H1 (cell line): ENCODE measurements around the gene EFCAB6. TPM values are rescaled to one million over a fixed set of nuclear protein-coding genes. Genes with fewer than 3 reads are reported as not detected.

Experiments
- CTCF ChIA-PET: fragments of 300-600 bp; sonication (Branson Sonifier 250); formaldehyde crosslinking; loops from one replicate; lab custom pipeline; 2021; ENCODE audit not compliant: partially characterized antibody; lab: Charles Lee
- POLR2A ChIA-PET: fragments of 300-600 bp; sonication (Branson Sonifier 250); formaldehyde crosslinking; loops from one replicate; lab custom pipeline; 2021; ENCODE audit warnings: inconsistent platforms; ENCODE audit not compliant: partially characterized antibody; lab: Charles Lee
- DNase-seq, 2 experiments: peaks; one replicate each; pipeline versions ENCODE4 v3.0.0 to v3.0.0-alpha.2; 2010 to 2022; ENCODE audit warnings: low spot score in 2 of 2, low read depth in 1 of 2, mixed read lengths in 1 of 2
- FAIRE-seq: peaks from 2 replicates; lab custom pipeline; 2011; peaks lifted over from hg19 to GRCh38; lab: Jason Lieb, UNC
- H2AFZ ChIP-seq: 2 replicates; pipeline ENCODE4 v1.8.1; 2012; ENCODE audit warnings: low read length, inconsistent platforms
- H2AK5ac ChIP-seq: 2 replicates; pipeline ENCODE4 v1.6.1; 2013; ENCODE audit warnings: low read depth, low read length
- H2BK120ac ChIP-seq: replicated peaks from 2 replicates; pipeline ENCODE3; 2013; ENCODE audit warnings: low read depth, low read length, inconsistent platforms
- H2BK12ac ChIP-seq: 2 replicates; pipeline ENCODE4 v1.6.1; 2013; ENCODE audit warnings: low read depth, low read length
- H2BK15ac ChIP-seq: 2 replicates; pipeline ENCODE4 v1.6.1; 2013; ENCODE audit warnings: low read length
- H2BK20ac ChIP-seq: 2 replicates; pipeline ENCODE4 v1.6.1; 2013; ENCODE audit warnings: low read length
- H2BK5ac ChIP-seq: 2 replicates; pipeline ENCODE4 v1.6.1; 2013; ENCODE audit warnings: low read depth, low read length
- H3K14ac ChIP-seq: 2 replicates; pipeline ENCODE4 v1.6.1; 2013; ENCODE audit warnings: inconsistent platforms; ENCODE audit not compliant: insufficient read length
- H3K18ac ChIP-seq: 2 replicates; pipeline ENCODE4 v1.6.1; 2013; ENCODE audit warnings: low read length; ENCODE audit errors: extremely low read depth
- H3K23ac ChIP-seq: 2 replicates; pipeline ENCODE4 v1.6.1; 2013; ENCODE audit warnings: inconsistent platforms; ENCODE audit not compliant: insufficient read length
- H3K23me2 ChIP-seq: 2 replicates; pipeline ENCODE4 v1.6.1; 2013; ENCODE audit warnings: low read depth, low read length
- H3K27ac ChIP-seq: 2 replicates; pipeline ENCODE4 v1.6.1; 2011; ENCODE audit warnings: low read depth, low read length, inconsistent platforms
- H3K27me3 ChIP-seq, 4 experiments: replicated peaks in 1 of 4; 1 replicate in 1 of 4; 2 replicates in 3 of 4; pipeline versions ENCODE4 v1.6.1 to v1.8.1; 2011 to 2013; ENCODE audit warnings: low read length in 3 of 4, mild to moderate bottlenecking in 3 of 4, inconsistent platforms in 2 of 4, mixed read lengths in 2 of 4, moderate library complexity in 1 of 4; ENCODE audit not compliant: control insufficient read depth in 3 of 4, insufficient read depth in 3 of 4; ENCODE audit errors: extremely low read depth in 1 of 4
- H3K36me3 ChIP-seq, 4 experiments: 2 replicates each; pipeline versions ENCODE4 v1.6.1 to v1.8.1; 2011 to 2013; ENCODE audit warnings: mild to moderate bottlenecking in 4 of 4, low read length in 3 of 4, moderate library complexity in 2 of 4, control low read depth in 1 of 4, inconsistent platforms in 1 of 4; ENCODE audit not compliant: insufficient read depth in 4 of 4, control insufficient read depth in 2 of 4
- H3K4ac ChIP-seq: replicated peaks from 2 replicates; pipeline ENCODE3; 2013; ENCODE audit warnings: low read length, low read depth, mixed read lengths, inconsistent platforms; ENCODE audit not compliant: insufficient read length
- H3K4me1 ChIP-seq, 4 experiments: replicated peaks in 1 of 4; 1 replicate in 1 of 4; 2 replicates in 3 of 4; pipeline versions ENCODE4 v1.6.1 to v1.8.1; 2011 to 2013; ENCODE audit warnings: low read length in 3 of 4, inconsistent platforms in 2 of 4, mixed read lengths in 1 of 4; ENCODE audit not compliant: insufficient read depth in 4 of 4, control insufficient read depth in 3 of 4
- H3K4me2 ChIP-seq, 2 experiments: 2 replicates each; pipeline versions ENCODE4 v1.6.1 to v1.8.1; 2011 to 2013; ENCODE audit warnings: low read depth in 2 of 2, low read length in 2 of 2, control low read depth in 1 of 2, inconsistent platforms in 1 of 2, mild to moderate bottlenecking in 1 of 2; ENCODE audit not compliant: insufficient read depth in 1 of 2
- H3K4me3 ChIP-seq, 4 experiments: fragments of 200-600, 300-600 bp in 1 of 4; sonication (generic), shearing (Covaris generic), sonication (Bioruptor Twin) in 1 of 4; 2 replicates each; pipeline versions ENCODE4 v1.5.1 to v1.8.1; 2011 to 2016; ENCODE audit warnings: low read length in 4 of 4, low read depth in 3 of 4, control low read depth in 2 of 4, inconsistent platforms in 2 of 4, mild to moderate bottlenecking in 2 of 4, mixed read lengths in 1 of 4, moderate library complexity in 1 of 4; ENCODE audit not compliant: insufficient read depth in 2 of 4; ENCODE audit errors: extremely low read depth in 1 of 4
- H3K56ac ChIP-seq: replicated peaks from 2 replicates; pipeline ENCODE3; 2013; ENCODE audit warnings: low read depth, mild to moderate bottlenecking, mixed read lengths, low read length, inconsistent platforms; ENCODE audit not compliant: insufficient read length
- H3K79me1 ChIP-seq: 2 replicates; pipeline ENCODE4 v1.6.1; 2013; ENCODE audit warnings: low read depth, low read length, control low read depth
- H3K79me2 ChIP-seq, 2 experiments: 2 replicates each; pipeline versions ENCODE4 v1.6.1 to v1.8.1; 2012 to 2013; ENCODE audit warnings: low read length in 2 of 2, mild to moderate bottlenecking in 2 of 2, inconsistent platforms in 1 of 2; ENCODE audit not compliant: insufficient read depth in 2 of 2, control insufficient read depth in 1 of 2
- H3K9ac ChIP-seq, 4 experiments: replicated peaks in 1 of 4; 1 replicate in 1 of 4; 2 replicates in 3 of 4; pipeline versions ENCODE4 v1.6.1 to v1.8.1; 2011 to 2013; ENCODE audit warnings: low read depth in 3 of 4, low read length in 3 of 4, control low read depth in 2 of 4, mild to moderate bottlenecking in 2 of 4, moderate library complexity in 2 of 4, inconsistent platforms in 1 of 4; ENCODE audit errors: extremely low read depth in 1 of 4
- H3K9me3 ChIP-seq, 2 experiments: 2 replicates each; pipeline versions ENCODE4 v1.6.1 to v1.8.1; 2012 to 2013; ENCODE audit warnings: mild to moderate bottlenecking in 2 of 2, moderate library complexity in 2 of 2, control low read depth in 1 of 2, inconsistent platforms in 1 of 2, low read depth in 1 of 2, low read length in 1 of 2, mixed read lengths in 1 of 2; ENCODE audit not compliant: insufficient read depth in 2 of 2
- H4K20me1 ChIP-seq, 2 experiments: replicated peaks in 1 of 2; 2 replicates each; pipeline versions ENCODE3 to v1.8.1; 2011 to 2013; ENCODE audit warnings: inconsistent platforms in 2 of 2, low read length in 2 of 2, mild to moderate bottlenecking in 1 of 2; ENCODE audit not compliant: insufficient read depth in 2 of 2, control insufficient read depth in 1 of 2
- H4K5ac ChIP-seq: 2 replicates; pipeline ENCODE4 v1.6.1; 2013; ENCODE audit warnings: low read length, low read depth, mixed read lengths, inconsistent platforms; ENCODE audit not compliant: insufficient read length
- H4K8ac ChIP-seq: 2 replicates; pipeline ENCODE4 v1.8.0; 2013; ENCODE audit warnings: mild to moderate bottlenecking, moderate library complexity, low read length, inconsistent platforms; ENCODE audit not compliant: insufficient read depth; ENCODE audit errors: extremely low read depth
- H4K91ac ChIP-seq: replicated peaks from 2 replicates; pipeline ENCODE3; 2013; ENCODE audit warnings: low read length, mixed read lengths, inconsistent platforms; ENCODE audit not compliant: insufficient read length
- BCL11A ChIP-seq, 2 experiments: IDR thresholded peaks; one replicate each; pipeline ENCODE4 v1.6.1; 2011; ENCODE audit warnings: low read depth in 2 of 2, low read length in 2 of 2, mild to moderate bottlenecking in 2 of 2
- CHD2 ChIP-seq: IDR thresholded peaks from 2 replicates; pipeline ENCODE4 v1.6.1; 2012; ENCODE audit warnings: low read length, improper control_type of control experiment
- FOSL1 ChIP-seq: IDR thresholded peaks from 2 replicates; pipeline ENCODE4 v1.6.1; 2011; ENCODE audit warnings: mild to moderate bottlenecking, low read depth, low read length, moderate library complexity; ENCODE audit not compliant: insufficient read depth
- GABPA ChIP-seq: IDR thresholded peaks from 2 replicates; pipeline ENCODE4 v1.6.1; 2011; ENCODE audit warnings: mild to moderate bottlenecking, low read length, moderate library complexity, borderline replicate concordance; ENCODE audit not compliant: insufficient read depth
- GTF2F1 ChIP-seq: IDR thresholded peaks from 2 replicates; pipeline ENCODE4 v1.6.1; 2012; ENCODE audit warnings: low read depth, low read length, improper control_type of control experiment, borderline replicate concordance
- NRF1 ChIP-seq: IDR thresholded peaks from 2 replicates; pipeline ENCODE4 v1.6.1; 2011; ENCODE audit warnings: mild to moderate bottlenecking, low read depth, low read length, improper control_type of control experiment
- RBBP5 ChIP-seq: IDR thresholded peaks from 2 replicates; pipeline ENCODE4 v1.7.1; 2012; ENCODE audit warnings: low read depth, mild to moderate bottlenecking, inconsistent platforms, low read length, moderate library complexity, borderline replicate concordance
- SP1 ChIP-seq: IDR thresholded peaks from 2 replicates; pipeline ENCODE4 v1.6.1; 2011; ENCODE audit warnings: low read depth, low read length
- SUZ12 ChIP-seq: fragments of 200-600 bp; sonication (generic); IDR thresholded peaks from 2 replicates; pipeline ENCODE4 v1.6.1; 2012; ENCODE audit warnings: mild to moderate bottlenecking, inconsistent platforms, low read length, moderate library complexity, mixed read lengths
- TAF7 ChIP-seq: optimal IDR thresholded peaks from 2 replicates; pipeline ENCODE3; 2011; ENCODE audit warnings: low read depth, mild to moderate bottlenecking, inconsistent platforms, low read length, moderate library complexity, borderline replicate concordance
- WGBS, 2 experiments: shearing (Covaris generic) in 1 of 2; methylation state at CpG; one replicate each; pipeline versions ENCODE4 v1.1.6 to v1.1.7; 2013 to 2015; ENCODE audit warnings: low lambda C conversion rate in 2 of 2, mixed read lengths in 2 of 2, inconsistent platforms in 1 of 2, low coverage in 1 of 2, missing lambda C conversion rate in 1 of 2; ENCODE audit not compliant: insufficient replicate concordance in 2 of 2, insufficient coverage in 1 of 2, insufficient read length in 1 of 2; ENCODE audit errors: extremely low coverage in 1 of 2, missing lambda C conversion rate in 1 of 2; 5-methylcytosine and 5-hydroxymethylcytosine counted together
- polyA plus RNA-seq, 7 experiments: library from polyadenylated mRNA; depleted of rRNA in 3 of 7; stranded (reverse) in 5 of 7; unstranded in 2 of 7; fragments of >200 nt in 5 of 7; fragments of 200-250 nt in 2 of 7; gene quantifications; 1 replicate in 5 of 7; 2 replicates in 1 of 7; 4 replicates in 1 of 7; pipeline versions ENCODE4 v1.2.1 to v1.2.3, GENCODE V29; 2011 to 2013; ENCODE audit warnings: missing spikeins in 2 of 7, mixed read lengths in 2 of 7
- total RNA-seq: library from RNA; stranded (reverse); fragmentation: NEBNext Ultra II Directional; extraction: Animal tissue kit (Norgen Biotek cat#: 25700); gene quantifications from 2 replicates; pipeline ENCODE4 v1.2.1, GENCODE V29; 2021

EFCAB6 gene
- total and polyA plus RNA-seq, 2 of the 8 experiments (the other 6 are each of a cell fraction or from before 2014, with no cell fraction given): 0.32 to 1.7 TPM

GRCh38 chr22:43512279-43512678, 299.8 kb downstream of the EFCAB6 start:
- H2AK5ac ChIP-seq: no peak overlapping the region
- H2BK15ac ChIP-seq: no peak overlapping the region
- H3K36me3 ChIP-seq: no peaks in the 10 kb centered on the region; a peak in 1 of 8 replicates
- ChIA-PET POLR2A (no interaction called here), CTCF (interaction anchor here (1.6 kb wide), 1 partner anchor 84 kb away, joined by 4 read pairs; no protein-coding TSS in a partner anchor)
- no peak overlapping the region for H3K4ac ChIP-seq
- H2BK12ac ChIP-seq: no peak overlapping the region
- H3K4me1 ChIP-seq: peaks cover 0 to 2% (median 0%) of the 10 kb centered on the region in 4 experiments; a peak in 2 of 7 replicates
- no peak overlapping the region for H3K23ac ChIP-seq
- H3K4me2 ChIP-seq: no peak overlapping the region
- H3K23me2 ChIP-seq: peaks cover 16% of the 10 kb centered on the region; the same call in 1 of the 2 replicates
- no peak overlapping the region for H3K14ac ChIP-seq
- no peaks in the 10 kb centered on the region for H3K79me1 ChIP-seq
- 93% methylated on average over 8 of the region's 8 CpGs; no CpG with 5 or more reads in 1 of the 2 experiments for WGBS, 2 experiments
- no peaks in the 10 kb centered on the region for H3K79me2 ChIP-seq
- no peak overlapping the region for H4K8ac ChIP-seq
- no peaks in the 10 kb centered on the region; a peak in 1 of 4 replicates for H3K9me3 ChIP-seq
- no peaks in the 10 kb centered on the region for H3K27me3 ChIP-seq
- no peak overlapping the region for H4K5ac ChIP-seq
- H3K27ac ChIP-seq: no peak overlapping the region
- FAIRE-seq (no peak), DNase-seq (no peak)
- no peak overlapping the region for H2BK20ac ChIP-seq
- H2BK120ac ChIP-seq: no peak overlapping the region
- no peak overlapping the region for H3K4me3 ChIP-seq
- peaks cover 0 to 3% of the 10 kb centered on the region in 2 experiments for H4K20me1 ChIP-seq
- H3K18ac ChIP-seq: no peak overlapping the region
- no peak overlapping the region for H4K91ac ChIP-seq
- no peak overlapping the region for H3K9ac ChIP-seq
- H3K56ac ChIP-seq: no peak overlapping the region
- no peak overlapping the region for H2AFZ ChIP-seq
- H2BK5ac ChIP-seq: no peak overlapping the region
- no peak for TF ChIP-seq RBBP5
- TF ChIP-seq SUZ12: no peak
- TF ChIP-seq TAF7: no peak
- no peak for TF ChIP-seq GABPA
- no peak for TF ChIP-seq FOSL1
- no peak for TF ChIP-seq GTF2F1
- TF ChIP-seq BCL11A (IDR thresholded peaks at IDR 0.05; ENCODE audit: low read depth in 2 of 2, low read length in 2 of 2): no peak
- TF ChIP-seq SP1: no peak
- TF ChIP-seq CHD2: no peak
- TF ChIP-seq NRF1: no peak
